Osteocyte (in vitro differentiated cells): ENCODE measurements around the gene SEPTIN8. TPM values are rescaled to one million over a fixed set of nuclear protein-coding genes. Genes with fewer than 3 reads are reported as not detected.

Experiments used
- DNase-seq: peaks from one replicate; pipeline ENCODE4 v3.0.0; 2021; ENCODE audit warnings: mixed read lengths; ENCODE audit not compliant: unreplicated experiment; ENCODE audit errors: extremely low spot score
- H3K27ac Mint-ChIP-seq: one replicate; pipeline ENCODE4 v1.8.0; 2021; ENCODE audit warnings: mild to moderate bottlenecking, mixed read lengths; ENCODE audit not compliant: unreplicated experiment
- H3K27me3 Mint-ChIP-seq: one replicate; pipeline ENCODE4 v1.8.0; 2021; ENCODE audit warnings: mixed read lengths; ENCODE audit not compliant: unreplicated experiment
- H3K36me3 Mint-ChIP-seq: one replicate; pipeline ENCODE4 v1.8.0; 2021; ENCODE audit warnings: mixed read lengths; ENCODE audit not compliant: unreplicated experiment
- H3K4me1 Mint-ChIP-seq: one replicate; pipeline ENCODE4 v1.8.0; 2021; ENCODE audit warnings: mixed read lengths; ENCODE audit not compliant: unreplicated experiment
- H3K4me3 Mint-ChIP-seq: one replicate; pipeline ENCODE4 v1.8.0; 2021; ENCODE audit warnings: mild to moderate bottlenecking, moderate library complexity, mixed read lengths; ENCODE audit not compliant: unreplicated experiment
- H3K9me3 Mint-ChIP-seq: one replicate; pipeline ENCODE4 v1.8.0; 2021; ENCODE audit warnings: mixed read lengths; ENCODE audit not compliant: unreplicated experiment
- total RNA-seq: library from RNA; stranded (reverse); gene quantifications from 2 replicates; pipeline ENCODE4 v1.2.1, GENCODE V29; 2021
- TF ChIP-seq, protein P1 (sequence below): fragments of 200-600 bp; sonication (generic); IDR thresholded peaks from 2 replicates; pipeline ENCODE4 v1.5.0; 2021; ENCODE audit warnings: antibody characterized with exemption, mild to moderate bottlenecking, moderate library complexity

The SEPTIN8 gene
- total RNA-seq, 1 donor from 2014 or later = 57.9 TPM

DNA sequence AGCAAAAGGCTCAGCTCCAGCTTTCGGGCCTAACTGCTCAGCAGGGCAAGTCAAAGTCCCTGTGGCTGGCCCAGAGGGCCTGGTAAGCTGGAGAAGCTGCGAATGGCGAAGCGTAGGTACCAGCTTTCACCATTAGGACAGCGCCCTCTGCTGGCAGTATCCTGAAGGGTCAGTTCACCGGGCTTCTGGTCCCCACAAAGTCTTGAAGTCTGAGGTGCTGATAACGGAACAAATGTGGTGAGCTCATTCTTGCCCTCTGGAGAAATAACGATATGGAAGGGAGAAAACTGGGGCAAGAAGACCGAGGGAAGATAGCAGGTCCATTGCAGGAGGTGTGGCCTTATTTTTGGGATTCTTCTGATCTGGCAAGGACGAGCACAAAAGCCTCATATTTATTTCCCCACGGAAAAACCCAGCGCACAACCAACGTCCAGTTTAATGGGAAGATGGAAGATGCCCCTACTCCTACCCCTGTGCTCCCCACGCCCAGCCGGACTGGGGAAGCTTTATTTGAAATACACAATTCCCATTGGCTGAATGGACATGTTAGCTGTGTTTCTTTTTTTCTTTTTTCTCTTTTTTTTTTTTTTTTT lies 43.2 kb upstream of the SEPTIN8 start:
- TF ChIP-seq, protein P1, sequence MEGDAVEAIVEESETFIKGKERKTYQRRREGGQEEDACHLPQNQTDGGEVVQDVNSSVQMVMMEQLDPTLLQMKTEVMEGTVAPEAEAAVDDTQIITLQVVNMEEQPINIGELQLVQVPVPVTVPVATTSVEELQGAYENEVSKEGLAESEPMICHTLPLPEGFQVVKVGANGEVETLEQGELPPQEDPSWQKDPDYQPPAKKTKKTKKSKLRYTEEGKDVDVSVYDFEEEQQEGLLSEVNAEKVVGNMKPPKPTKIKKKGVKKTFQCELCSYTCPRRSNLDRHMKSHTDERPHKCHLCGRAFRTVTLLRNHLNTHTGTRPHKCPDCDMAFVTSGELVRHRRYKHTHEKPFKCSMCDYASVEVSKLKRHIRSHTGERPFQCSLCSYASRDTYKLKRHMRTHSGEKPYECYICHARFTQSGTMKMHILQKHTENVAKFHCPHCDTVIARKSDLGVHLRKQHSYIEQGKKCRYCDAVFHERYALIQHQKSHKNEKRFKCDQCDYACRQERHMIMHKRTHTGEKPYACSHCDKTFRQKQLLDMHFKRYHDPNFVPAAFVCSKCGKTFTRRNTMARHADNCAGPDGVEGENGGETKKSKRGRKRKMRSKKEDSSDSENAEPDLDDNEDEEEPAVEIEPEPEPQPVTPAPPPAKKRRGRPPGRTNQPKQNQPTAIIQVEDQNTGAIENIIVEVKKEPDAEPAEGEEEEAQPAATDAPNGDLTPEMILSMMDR = peak; percentile 92
- peak; percentile 93 for DNase-seq
- no peaks in the 10 kb centered on the region for H3K36me3 Mint-ChIP-seq
- H3K9me3 Mint-ChIP-seq = no peaks in the 10 kb centered on the region
- H3K4me3 Mint-ChIP-seq = no peak overlapping the region
- peaks cover 13% of the 10 kb centered on the region for H3K4me1 Mint-ChIP-seq
- no peaks in the 10 kb centered on the region for H3K27me3 Mint-ChIP-seq
- H3K27ac Mint-ChIP-seq = no peak overlapping the region

DNA sequence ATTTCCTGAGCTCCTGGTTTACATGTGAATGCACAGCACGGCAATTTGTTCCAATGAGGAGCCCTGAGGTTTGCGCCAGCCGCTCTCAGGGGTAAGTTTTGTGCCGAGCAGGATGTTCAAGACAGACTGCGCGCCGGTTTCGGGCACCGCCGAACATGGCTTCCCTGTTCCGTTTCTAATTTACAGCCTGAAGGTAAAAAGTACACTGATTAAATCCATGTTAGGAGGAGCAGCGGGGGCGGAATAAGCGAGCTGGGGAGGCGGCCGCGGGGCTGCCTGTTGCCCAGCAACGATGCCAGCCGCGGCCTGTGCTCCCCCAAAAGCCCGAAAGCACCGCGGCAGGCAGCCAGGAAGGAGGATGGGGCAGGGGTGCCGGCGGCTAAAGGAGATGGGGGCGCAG lies 42.4 kb upstream of the SEPTIN8 start:
- Mint-ChIP-seq H3K4me1 (peaks cover 16% of the 10 kb centered on the region), H3K9me3 (no peaks in the 10 kb centered on the region), H3K27ac (no peak overlapping the region), H3K36me3 (no peaks in the 10 kb centered on the region), H3K4me3 (no peak overlapping the region), H3K27me3 (no peaks in the 10 kb centered on the region)
- no peak for DNase-seq
- TF ChIP-seq, protein P1 = no peak

DNA sequence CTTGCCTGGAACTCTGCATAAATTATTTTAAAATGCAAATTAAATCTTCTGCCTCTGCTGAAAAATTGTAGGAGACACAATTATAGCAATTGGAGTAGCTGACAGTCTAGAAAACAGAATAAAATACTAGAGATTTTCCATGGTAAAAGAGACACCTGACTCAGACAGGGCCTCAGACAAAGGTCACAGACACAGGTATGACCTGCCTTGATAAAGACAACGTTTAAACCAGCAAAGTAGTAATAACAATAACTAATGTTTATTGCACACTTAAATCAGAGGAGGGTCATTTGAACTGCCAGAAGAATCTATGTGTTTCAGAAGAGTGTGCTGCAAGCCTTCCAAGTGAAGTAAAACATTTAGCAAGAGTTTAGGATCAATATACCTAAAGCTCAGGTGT lies 40.0 kb upstream of the SEPTIN8 start:
- Mint-ChIP-seq H3K4me1 (peaks cover 24% of the 10 kb centered on the region), H3K36me3 (no peaks in the 10 kb centered on the region), H3K9me3 (no peaks in the 10 kb centered on the region), H3K27me3 (peaks cover 11% of the 10 kb centered on the region), H3K4me3 (no peak overlapping the region), H3K27ac (no peak overlapping the region)
- TF ChIP-seq, protein P1 = no peak
- DNase-seq = no peak

DNA sequence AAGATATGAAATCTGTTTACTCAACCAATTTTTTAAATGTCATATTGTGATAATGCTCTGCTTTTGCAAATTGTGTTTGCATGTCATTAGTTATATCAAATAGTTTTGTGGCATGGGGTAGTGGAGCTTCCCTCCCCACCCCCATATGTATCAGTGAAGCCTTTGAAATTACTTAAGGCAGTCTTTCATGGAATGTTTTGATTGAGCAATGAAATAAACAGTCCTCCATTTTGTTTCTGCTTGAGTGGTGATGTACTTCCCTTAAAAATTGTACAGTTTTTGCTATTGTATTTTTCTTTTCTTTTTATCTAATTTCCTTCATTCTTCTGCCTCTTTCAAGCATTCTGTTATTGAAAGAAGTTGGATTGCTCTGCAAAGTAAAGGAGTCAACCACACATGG lies 39.5 kb upstream of the SEPTIN8 start:
- DNase-seq = no peak
- Mint-ChIP-seq H3K9me3 (no peaks in the 10 kb centered on the region), H3K27ac (no peak overlapping the region), H3K4me3 (no peak overlapping the region), H3K36me3 (no peaks in the 10 kb centered on the region), H3K27me3 (peaks cover 16% of the 10 kb centered on the region), H3K4me1 (peaks cover 20% of the 10 kb centered on the region)
- TF ChIP-seq, protein P1 = no peak

DNA sequence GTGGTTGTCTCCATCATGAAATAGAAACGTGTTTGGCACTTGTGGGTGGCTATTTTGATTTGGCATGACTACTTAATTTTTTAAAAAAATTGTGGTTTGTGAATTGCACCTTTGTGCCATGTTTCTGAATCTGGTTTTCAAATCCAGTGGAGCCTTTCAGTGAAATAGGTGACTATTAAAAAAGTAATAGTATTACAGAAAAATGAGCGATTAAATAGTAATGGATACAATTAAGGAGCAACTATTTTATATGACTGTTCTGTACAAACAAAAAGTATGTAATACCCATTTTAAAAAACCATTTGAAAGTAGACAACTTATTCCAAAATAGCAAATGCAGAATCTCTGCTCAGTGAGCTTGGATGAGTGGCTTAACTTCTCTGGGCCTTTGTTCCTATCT lies 39.0 kb upstream of the SEPTIN8 start:
- H3K36me3 Mint-ChIP-seq = no peaks in the 10 kb centered on the region
- H3K4me1 Mint-ChIP-seq = peaks cover 19% of the 10 kb centered on the region
- no peak overlapping the region for H3K27ac Mint-ChIP-seq
- TF ChIP-seq, protein P1 = no peak
- DNase-seq = no peak
- no peak overlapping the region for H3K4me3 Mint-ChIP-seq
- H3K9me3 Mint-ChIP-seq = no peaks in the 10 kb centered on the region
- H3K27me3 Mint-ChIP-seq = peaks cover 21% of the 10 kb centered on the region
